Stromal cell of bone marrow (primary cell): Measurements from ENCODE around the gene MTLN.
"Not testable (repeated sequence)": the region's sequence is repeated elsewhere in the genome, so short reads cannot be mapped to it uniquely, and the experiment has no call there.

ENCODE experiments used
- DNase-seq: peaks from one replicate; pipeline ENCODE4 v3.0.0-alpha.2; 2012; ENCODE audit warnings: low read depth

MTLN gene

GRCh38 chr2:110198016-110198415 lies 14.3 kb downstream of the MTLN start:
- no peak for DNase-seq

GRCh38 chr2:110197452-110197851 lies 14.9 kb downstream of the MTLN start:
- no peak for DNase-seq

GRCh38 chr2:110190169-110190568 lies 22.2 kb downstream of the MTLN start:
- DNase-seq, result not testable (repeated sequence)

- no peak for DNase-seq
Measured at GRCh38 chr2:110182449-110182848, 29.9 kb downstream of the MTLN start.

- no peak for DNase-seq
Measured at GRCh38 chr2:110180036-110180435, 32.3 kb downstream of the MTLN start.

- DNase-seq, result no peak
Measured at GRCh38 chr2:110173523-110173922, 38.8 kb downstream of the MTLN start.

- no peak for DNase-seq
Measured at GRCh38 chr2:110172506-110172905, 39.8 kb downstream of the MTLN start.

DNA sequence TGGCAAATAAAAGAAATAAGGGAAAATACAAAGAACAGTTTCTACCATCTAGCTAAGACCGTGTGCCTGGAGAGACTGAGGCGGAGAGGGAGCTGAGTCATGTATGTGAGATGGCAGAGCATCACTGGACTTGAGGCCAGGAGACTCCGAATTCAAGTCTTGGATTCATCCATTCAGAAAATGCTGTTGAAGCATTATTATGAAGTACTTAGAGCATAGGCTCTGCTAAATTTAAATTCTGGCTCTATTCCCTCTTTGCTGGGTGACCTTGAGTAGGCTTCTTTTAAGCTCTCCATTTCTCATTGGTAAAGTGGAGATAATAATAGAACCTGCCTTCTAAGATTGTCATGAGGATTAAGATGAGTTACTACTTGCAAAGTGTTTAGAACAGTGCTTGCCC lies 42.2 kb downstream of the MTLN start:
- no peak for DNase-seq

- DNase-seq, result no peak
Measured at GRCh38 chr2:110167326-110168000, 44.9 kb downstream of the MTLN start.

DNA sequence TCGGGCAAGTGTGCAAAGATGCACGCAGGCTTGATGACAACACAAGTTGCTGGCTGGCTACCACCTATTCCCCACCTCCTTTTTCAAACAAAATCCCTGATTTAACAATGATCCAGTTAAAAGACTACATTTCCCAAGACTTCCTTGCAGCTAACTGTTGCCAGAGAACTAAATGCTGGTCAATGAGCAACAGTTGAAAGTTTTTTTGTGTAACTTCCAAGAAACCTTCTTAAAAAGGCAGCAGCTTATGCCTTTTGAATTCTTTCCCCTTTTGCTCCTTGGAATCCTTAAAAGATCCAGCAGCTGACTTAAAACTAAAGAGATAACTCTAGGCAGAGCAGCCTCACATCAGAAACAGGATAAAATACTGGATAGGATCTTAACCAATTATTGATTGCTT lies 46.1 kb downstream of the MTLN start:
- peak; percentile 35 for DNase-seq
